Stimulated activated CD4-positive, alpha-beta T cell treated with anti-CD3 and anti-CD28 coated beads, TNF-alpha, amount 100 ng/mL, for 4 hours (primary cell): ENCODE data around the gene CNTNAP2.
"Not testable (repeated sequence)": the region's sequence is repeated elsewhere in the genome, so short reads cannot be mapped to it uniquely, and the experiment has no call there.

Experiments used
- DNase-seq, 3 experiments: peaks; one replicate each; pipeline ENCODE4 v3.0.0-alpha.2; 2020; ENCODE audit warnings: low read depth in 3 of 3

The CNTNAP2 gene

DNA sequence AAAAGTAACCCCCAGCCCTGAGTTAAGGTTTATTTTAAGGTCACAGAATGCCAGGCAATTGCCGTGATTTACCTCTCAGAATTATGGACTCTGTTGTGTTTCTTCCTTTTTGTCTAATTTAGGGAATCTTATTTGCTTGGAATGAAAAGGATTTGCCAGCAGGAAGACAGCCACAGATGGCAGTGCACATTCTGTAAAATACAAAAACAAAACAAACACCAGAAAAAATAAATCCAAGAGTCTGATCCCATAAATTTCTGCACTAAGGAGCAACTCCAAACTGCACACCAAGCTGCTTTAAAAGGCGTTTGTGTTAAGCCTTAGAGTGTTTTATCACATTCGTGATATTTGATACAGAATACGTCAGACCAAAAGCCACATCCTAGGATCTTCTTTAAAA lies 2275.0 kb downstream of the CNTNAP2 start:
- no peak for DNase-seq

- DNase-seq: no peak
Observed at GRCh38 chr7:148394582-148394981, 2278.0 kb downstream of the CNTNAP2 start.

GRCh38 chr7:148395352-148395811 lies 2278.8 kb downstream of the CNTNAP2 start:
- no peak for DNase-seq

DNA sequence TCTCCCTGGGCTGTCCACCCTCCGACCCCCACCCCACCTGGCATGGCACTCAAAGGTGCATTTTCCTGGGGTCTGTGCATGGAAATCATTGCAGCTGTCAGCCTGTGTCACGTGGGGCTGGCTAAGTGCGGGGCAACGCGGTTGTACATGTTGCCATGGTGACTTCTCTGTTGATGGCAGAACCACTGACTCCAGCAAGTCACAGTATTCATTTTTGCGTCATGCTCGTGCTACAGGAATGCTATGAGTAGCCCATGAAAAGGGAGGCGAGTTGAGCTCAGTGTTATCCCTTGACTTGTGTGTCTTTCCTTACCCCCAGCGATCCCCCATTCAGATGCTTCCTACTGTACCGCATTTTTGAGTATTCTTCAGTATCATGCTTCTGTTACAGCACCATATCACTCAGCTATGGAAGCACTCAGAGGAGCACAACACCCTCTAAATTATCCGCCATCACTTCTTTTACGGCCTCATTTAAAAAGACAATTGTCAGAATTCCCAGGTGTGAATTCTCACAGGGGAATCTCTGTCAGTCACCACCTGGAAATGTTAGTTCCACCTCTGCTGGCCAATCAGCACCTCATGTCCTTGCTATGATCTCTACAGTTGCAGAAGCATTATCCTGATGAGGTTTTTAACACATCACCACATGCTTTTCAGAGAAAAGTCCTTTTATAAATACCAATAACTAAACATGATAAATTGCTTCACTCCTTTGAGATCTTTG lies 2279.6 kb downstream of the CNTNAP2 start:
- no peak for DNase-seq

- no peak for DNase-seq
Observed at GRCh38 chr7:148397056-148397455, 2280.5 kb downstream of the CNTNAP2 start.

DNA sequence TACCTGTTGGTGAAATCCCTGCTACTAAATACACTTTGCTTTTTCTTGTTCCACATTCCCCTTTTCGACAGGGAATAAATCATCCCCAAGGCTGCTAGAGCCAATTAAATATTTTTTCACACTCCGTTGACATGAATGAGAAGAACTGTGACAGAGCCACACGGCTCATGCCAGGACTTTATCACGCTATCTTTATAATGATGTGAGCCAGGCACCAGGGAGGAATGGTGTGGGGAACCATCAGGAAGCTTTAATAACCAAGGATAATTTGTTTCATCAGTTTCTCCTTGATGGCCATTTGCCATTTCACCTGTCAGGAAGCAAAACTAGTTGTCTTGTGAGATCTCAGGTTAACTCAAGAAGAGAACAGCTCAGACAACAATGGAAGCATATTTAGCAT lies 2280.9 kb downstream of the CNTNAP2 start:
- no peak for DNase-seq

GRCh38 chr7:148397985-148398384 lies 2281.4 kb downstream of the CNTNAP2 start:
- DNase-seq: no peak

GRCh38 chr7:148398844-148399365 lies 2282.3 kb downstream of the CNTNAP2 start:
- DNase-seq: no peak

DNA sequence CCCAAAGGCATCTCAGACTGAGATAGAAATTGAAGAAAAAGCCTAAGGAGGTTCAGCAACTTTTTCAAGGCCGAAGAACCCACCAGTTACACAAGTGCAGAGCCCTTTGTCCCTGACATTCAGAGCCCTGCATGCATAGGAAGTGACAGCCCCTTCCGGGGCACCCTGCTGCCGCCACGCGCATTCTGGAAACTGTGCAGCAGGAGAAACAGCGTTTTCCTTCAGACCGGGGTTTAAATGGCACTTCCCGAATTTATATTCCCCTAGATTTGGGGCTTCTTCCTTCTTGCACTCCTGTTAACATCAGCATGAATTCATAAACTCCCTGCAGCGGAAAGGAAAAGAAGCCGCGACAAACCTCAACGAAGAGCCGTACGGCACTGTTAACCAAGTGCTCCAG lies 2283.5 kb downstream of the CNTNAP2 start:
- DNase-seq: no peak

DNA sequence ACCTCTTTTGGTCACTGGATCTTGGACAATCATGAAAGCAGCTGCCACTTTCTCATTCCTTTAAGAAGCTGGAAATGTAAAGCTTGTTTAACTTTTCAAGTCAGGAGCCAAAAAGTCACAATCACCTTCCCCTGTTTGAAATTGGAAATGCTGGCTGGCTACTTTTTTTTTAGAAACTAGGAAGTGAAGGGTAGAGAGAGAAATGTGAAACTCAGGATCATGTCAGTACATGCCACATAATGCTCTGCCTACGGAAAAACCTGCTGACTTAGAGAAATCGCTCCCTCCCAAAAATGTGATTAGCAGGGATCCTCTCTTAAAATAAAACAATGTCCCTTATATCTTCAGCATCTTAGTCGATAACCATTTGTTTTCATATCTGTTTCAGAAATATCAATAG lies 2285.6 kb downstream of the CNTNAP2 start:
- no peak for DNase-seq

- DNase-seq: no peak
Observed at GRCh38 chr7:148403466-148403993, 2286.9 kb downstream of the CNTNAP2 start.

- no peak for DNase-seq
Observed at GRCh38 chr7:148408307-148408706, 2291.7 kb downstream of the CNTNAP2 start.

GRCh38 chr7:148410905-148411304 lies 2294.3 kb downstream of the CNTNAP2 start:
- DNase-seq: no peak

DNA sequence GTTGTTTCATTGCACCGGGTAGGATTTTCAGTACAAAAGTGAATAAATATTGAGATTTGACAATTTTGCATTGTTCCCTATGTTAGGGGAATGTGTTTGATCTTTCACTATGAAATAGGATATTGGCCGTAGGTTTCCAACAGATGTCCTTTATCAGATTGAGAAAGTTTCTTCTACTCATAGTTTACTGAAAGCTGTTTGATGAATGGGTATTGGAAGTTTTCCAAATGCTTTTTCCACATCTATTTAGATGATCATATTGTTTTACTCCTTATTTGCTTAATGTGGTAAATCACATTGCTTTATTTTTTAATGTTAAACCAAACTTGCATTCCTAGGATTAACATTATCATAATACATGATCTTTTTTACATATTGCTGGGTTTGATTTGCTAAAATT lies 2296.1 kb downstream of the CNTNAP2 start:
- DNase-seq: no peak

DNA sequence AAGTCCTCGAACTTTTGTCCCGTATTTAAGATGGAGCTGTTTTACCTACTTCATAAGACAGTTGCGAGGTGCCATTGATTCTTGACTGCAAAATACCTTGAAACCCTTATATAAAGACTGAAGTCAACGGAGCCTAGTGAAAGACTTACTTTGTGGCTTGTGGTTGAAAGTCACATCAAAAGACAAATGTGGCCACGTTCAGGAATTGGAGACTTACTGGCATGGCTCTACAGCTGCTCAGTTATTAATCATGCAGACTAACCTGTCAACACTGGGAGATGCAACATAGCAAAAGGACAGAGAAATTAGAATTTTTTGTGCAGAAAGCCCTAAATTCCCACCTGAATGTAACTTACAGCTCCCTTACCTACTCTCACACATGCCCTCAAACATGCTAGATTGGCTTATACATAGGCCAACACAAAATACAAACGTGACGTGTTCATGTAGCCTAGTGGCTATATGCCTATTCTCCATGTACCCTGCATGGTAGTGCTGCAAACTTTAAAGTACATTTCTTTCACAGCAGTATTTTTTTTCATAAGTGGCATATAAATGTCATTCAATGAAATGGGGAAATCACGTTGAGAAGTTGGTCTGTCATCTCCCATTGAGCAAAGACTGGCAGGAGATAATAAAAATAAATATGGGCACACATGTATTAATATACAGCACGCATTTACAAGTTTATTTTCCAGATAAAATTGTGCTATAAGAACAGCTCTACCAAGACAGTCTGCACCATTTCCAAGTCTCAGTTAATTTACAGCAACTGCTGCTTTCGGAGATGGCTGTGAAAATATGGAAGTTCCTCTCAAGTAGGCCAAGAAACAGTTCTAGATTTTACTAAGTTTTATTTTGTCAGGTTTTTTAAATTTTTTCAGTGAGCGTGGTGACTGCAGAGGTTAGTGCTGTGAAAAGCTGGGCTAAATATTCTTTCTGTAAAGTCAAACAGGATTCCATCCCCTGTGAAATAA lies 2303.5 kb downstream of the CNTNAP2 start:
- DNase-seq: no peak

GRCh38 chr7:148422030-148422429 lies 2305.4 kb downstream of the CNTNAP2 start:
- no peak for DNase-seq

- not testable (repeated sequence) for DNase-seq
Observed at GRCh38 chr7:148426393-148426792, 2309.8 kb downstream of the CNTNAP2 start.

DNA sequence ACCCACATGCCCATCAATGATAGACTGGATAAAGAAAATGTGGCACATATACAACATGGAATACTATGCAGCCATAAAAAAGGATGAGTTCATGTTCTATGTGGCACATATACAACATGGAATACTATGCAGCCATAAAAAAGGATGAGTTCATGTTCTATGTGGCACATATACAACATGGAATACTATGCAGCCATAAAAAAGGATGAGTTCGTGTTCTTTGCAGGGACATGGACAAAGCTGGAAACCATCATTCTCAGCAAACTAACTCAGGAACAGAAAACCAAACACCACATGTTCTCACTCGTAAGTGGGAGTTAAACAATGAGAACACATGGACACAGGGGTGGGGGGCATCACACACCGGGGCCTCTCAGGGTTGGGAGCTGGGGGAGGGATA lies 2314.1 kb downstream of the CNTNAP2 start:
- not testable (repeated sequence) for DNase-seq

- no peak for DNase-seq
Observed at GRCh38 chr7:148433521-148434180, 2317.1 kb downstream of the CNTNAP2 start.

DNA sequence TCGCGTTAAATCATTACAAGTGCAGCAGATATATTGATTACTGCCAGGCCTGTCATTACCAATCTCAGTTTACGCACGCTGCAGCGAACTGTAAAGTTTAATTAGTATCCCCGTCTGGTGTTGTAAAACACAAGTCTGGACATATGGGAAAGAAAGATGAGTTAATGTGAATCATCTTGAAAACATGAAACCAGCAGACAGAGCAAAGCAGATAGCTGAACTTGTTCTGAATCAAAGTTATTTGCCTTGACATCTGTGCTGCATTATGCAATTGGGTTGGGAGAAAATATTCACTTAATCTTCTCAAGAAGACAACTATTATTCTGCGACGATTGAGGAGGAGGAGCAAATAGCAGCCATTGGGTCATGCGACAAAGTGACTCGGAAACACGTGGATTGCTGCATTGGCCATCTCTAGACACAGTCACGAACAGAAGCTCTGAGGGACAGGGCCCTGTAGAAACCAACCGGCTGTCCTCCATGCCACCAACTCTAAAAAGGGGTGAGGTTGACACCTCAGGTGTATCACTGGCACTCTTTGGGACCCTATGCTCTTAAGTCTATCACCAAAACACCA lies 2317.7 kb downstream of the CNTNAP2 start:
- DNase-seq: no peak

DNA sequence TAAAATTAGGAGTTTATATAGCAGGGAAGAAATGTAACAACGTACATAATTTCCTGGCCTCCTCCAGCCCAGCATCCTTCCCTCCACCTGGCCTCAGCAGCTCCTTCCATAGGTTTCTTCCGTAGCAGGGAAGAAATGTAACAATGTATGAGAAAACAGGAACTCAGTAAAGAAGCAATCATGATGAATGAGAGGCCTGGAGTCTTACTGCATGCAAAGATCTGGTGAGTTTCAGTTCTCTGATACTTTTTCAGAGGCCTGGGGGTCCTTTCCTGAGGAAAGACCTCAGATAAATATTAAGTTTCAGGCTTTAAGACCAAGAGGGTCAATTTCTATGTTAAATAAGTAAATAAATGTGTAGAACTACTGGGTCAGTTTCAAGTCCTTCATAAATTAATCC lies 2318.3 kb downstream of the CNTNAP2 start:
- no peak for DNase-seq
